Stimulated activated naive B cell treated with anti-CD40 and anti-IgM and Interleukin-4, amounts not matched to agents 10 μg/mL and 1 μg/mL and 100 μg/mL, for 72 hours (primary cell): ENCODE measurements around the gene EZR.
A peak's percentile ranks its signal among the peaks of the same experiment; 100 is the strongest.

ENCODE experiments used
- ATAC-seq, 2 donors: fragments of 150-1000 bp; cut with Tn5 transposase; replicated peaks; 2 replicates each; pipeline ENCODE4 v1.10.0; 2021; ENCODE audit warnings: moderate library complexity in 1 of 2
- DNase-seq: peaks from one replicate; pipeline ENCODE4 v3.0.0; 2021
- H3K27ac Mint-ChIP-seq: one replicate; pipeline ENCODE4 v1.8.0; 2022; ENCODE audit warnings: mild to moderate bottlenecking, mixed read lengths
- H3K27me3 Mint-ChIP-seq, 2 donors: one replicate each; pipeline ENCODE4 v1.8.0; 2022; ENCODE audit warnings: mixed read lengths in 2 of 2
- H3K36me3 Mint-ChIP-seq, 2 donors: one replicate each; pipeline ENCODE4 v1.8.0; 2022; ENCODE audit warnings: mixed read lengths in 2 of 2, mild to moderate bottlenecking in 1 of 2
- H3K4me1 Mint-ChIP-seq, 2 donors: one replicate each; pipeline ENCODE4 v1.8.0; 2022; ENCODE audit warnings: mixed read lengths in 2 of 2, mild to moderate bottlenecking in 1 of 2
- H3K4me3 Mint-ChIP-seq, 2 donors: one replicate each; pipeline ENCODE4 v1.8.0; 2022; ENCODE audit warnings: mild to moderate bottlenecking in 2 of 2, mixed read lengths in 2 of 2, moderate library complexity in 1 of 2
- H3K9me3 Mint-ChIP-seq, 2 donors: one replicate each; pipeline ENCODE4 v1.8.0; 2022; ENCODE audit warnings: mixed read lengths in 2 of 2, mild to moderate bottlenecking in 1 of 2

Gene EZR

GRCh38 chr6:158774717-158775449 is 44.3 kb downstream of the EZR start:
- Mint-ChIP-seq H3K27ac (no peak overlapping the region), H3K4me3 (no peak overlapping the region), H3K36me3 (peaks cover 60 to 69% of the 10 kb centered on the region in 2 donors), H3K4me1 (peaks cover 16 to 49% of the 10 kb centered on the region in 2 donors), H3K9me3 (no peaks in the 10 kb centered on the region), H3K27me3 (no peaks in the 10 kb centered on the region)
- DNase-seq: no peak
- ATAC-seq: no peak

- peak overlapping the region; percentile 81 for H3K27ac Mint-ChIP-seq
- no peak overlapping the region for H3K4me3 Mint-ChIP-seq
- no peaks in the 10 kb centered on the region for H3K9me3 Mint-ChIP-seq
- H3K4me1 Mint-ChIP-seq: peaks cover 23 to 52% of the 10 kb centered on the region in 2 donors
- no peaks in the 10 kb centered on the region for H3K27me3 Mint-ChIP-seq
- no peak for ATAC-seq
- H3K36me3 Mint-ChIP-seq: peaks cover 63 to 73% of the 10 kb centered on the region in 2 donors
- DNase-seq: no peak
These were observed 45.4 kb downstream of the EZR start for GRCh38 chr6:158773581-158774449.

- Mint-ChIP-seq H3K9me3 (no peaks in the 10 kb centered on the region), H3K4me3 (no peak overlapping the region), H3K27me3 (no peaks in the 10 kb centered on the region), H3K4me1 (peaks cover 25 to 47% of the 10 kb centered on the region in 2 donors), H3K36me3 (peaks cover 64 to 73% of the 10 kb centered on the region in 2 donors), H3K27ac (peak overlapping the region; percentile 81)
- DNase-seq (no peak), ATAC-seq (no peak)
These were observed 46.3 kb downstream of the EZR start for GRCh38 chr6:158772851-158773371.

- H3K27ac Mint-ChIP-seq: peak overlapping the region; percentile 89
- H3K27me3 Mint-ChIP-seq: no peaks in the 10 kb centered on the region
- DNase-seq (no peak), ATAC-seq (no peak)
- no peaks in the 10 kb centered on the region for H3K9me3 Mint-ChIP-seq
- H3K4me1 Mint-ChIP-seq: peaks cover 25 to 44% of the 10 kb centered on the region in 2 donors
- peak overlapping the region; percentile 20 to 41 for H3K4me3 Mint-ChIP-seq
- H3K36me3 Mint-ChIP-seq: peaks cover 63 to 72% of the 10 kb centered on the region in 2 donors
These were observed 47.0 kb downstream of the EZR start for GRCh38 chr6:158772172-158772571.

GRCh38 chr6:158771399-158772152 is 47.6 kb downstream of the EZR start:
- ATAC-seq (no peak), DNase-seq (no peak)
- peaks cover 62 to 72% of the 10 kb centered on the region in 2 donors for H3K36me3 Mint-ChIP-seq
- H3K4me1 Mint-ChIP-seq: peaks cover 22 to 40% of the 10 kb centered on the region in 2 donors
- no peaks in the 10 kb centered on the region for H3K9me3 Mint-ChIP-seq
- H3K4me3 Mint-ChIP-seq: peak overlapping the region; percentile 22 to 41
- H3K27me3 Mint-ChIP-seq: no peaks in the 10 kb centered on the region
- peak overlapping the region; percentile 94 for H3K27ac Mint-ChIP-seq

- H3K27ac Mint-ChIP-seq: peak overlapping the region; percentile 94
- H3K27me3 Mint-ChIP-seq: no peaks in the 10 kb centered on the region
- peaks cover 22 to 39% of the 10 kb centered on the region in 2 donors for H3K4me1 Mint-ChIP-seq
- peaks cover 63 to 74% of the 10 kb centered on the region in 2 donors for H3K36me3 Mint-ChIP-seq
- H3K9me3 Mint-ChIP-seq: no peaks in the 10 kb centered on the region
- peak overlapping the region; percentile 22 to 29 for H3K4me3 Mint-ChIP-seq
- ATAC-seq (no peak), DNase-seq (no peak)
These were observed 48.4 kb downstream of the EZR start for GRCh38 chr6:158770533-158771330.

- ATAC-seq (no peak), DNase-seq (no peak)
- Mint-ChIP-seq H3K4me1 (peaks cover 22 to 39% of the 10 kb centered on the region in 2 donors), H3K9me3 (no peaks in the 10 kb centered on the region), H3K4me3 (peak overlapping the region in 1 of 2 donors; percentile 10), H3K36me3 (peaks cover 64 to 79% of the 10 kb centered on the region in 2 donors), H3K27ac (peak overlapping the region; percentile 78), H3K27me3 (no peaks in the 10 kb centered on the region)
These were observed 49.3 kb downstream of the EZR start for GRCh38 chr6:158769771-158770432.

- ATAC-seq (no peak), DNase-seq (no peak)
- Mint-ChIP-seq H3K27me3 (no peaks in the 10 kb centered on the region), H3K36me3 (peaks cover 69 to 82% of the 10 kb centered on the region in 2 donors), H3K4me1 (peaks cover 22 to 39% of the 10 kb centered on the region in 2 donors), H3K27ac (peak overlapping the region; percentile 78), H3K9me3 (no peaks in the 10 kb centered on the region), H3K4me3 (peak overlapping the region in 1 of 2 donors; percentile 42)
These were observed 49.9 kb downstream of the EZR start for GRCh38 chr6:158769234-158769770.

GRCh38 chr6:158768436-158768835 is 50.7 kb downstream of the EZR start:
- H3K9me3 Mint-ChIP-seq: no peaks in the 10 kb centered on the region

GRCh38 chr6:158767709-158768108 is 51.5 kb downstream of the EZR start:
- Mint-ChIP-seq H3K9me3 (no peaks in the 10 kb centered on the region), H3K4me1 (peaks cover 27 to 30% of the 10 kb centered on the region in 2 donors), H3K27me3 (no peaks in the 10 kb centered on the region), H3K36me3 (peaks cover 63 to 79% of the 10 kb centered on the region in 2 donors), H3K4me3 (peak overlapping the region in 1 of 2 donors; percentile 39), H3K27ac (peak overlapping the region; percentile 94)
- DNase-seq: no peak
- no peak for ATAC-seq

More at GRCh38 chr6:158768436-158768835, 50.7 kb downstream of the EZR start:
- Mint-ChIP-seq H3K4me3 (no peak overlapping the region), H3K36me3 (peaks cover 68 to 82% of the 10 kb centered on the region in 2 donors), H3K27me3 (no peaks in the 10 kb centered on the region), H3K4me1 (peaks cover 26 to 36% of the 10 kb centered on the region in 2 donors), H3K27ac (peak overlapping the region; percentile 94)
- DNase-seq (no peak), ATAC-seq (no peak)

GRCh38 chr6:158766621-158767455 is 52.3 kb downstream of the EZR start:
- Mint-ChIP-seq H3K4me3 (peak overlapping the region in 1 of 2 donors; percentile 44), H3K27ac (peak overlapping the region; percentile 86), H3K4me1 (peaks cover 26% of the 10 kb centered on the region in 2 donors), H3K9me3 (no peaks in the 10 kb centered on the region), H3K27me3 (no peaks in the 10 kb centered on the region), H3K36me3 (peaks cover 60 to 79% of the 10 kb centered on the region in 2 donors)
- DNase-seq: no peak
- ATAC-seq: no peak
